Ammon's horn (tissue), 1 donor: ENCODE results near the gene POLN.
"Not testable (repeated sequence)": the region's sequence is repeated elsewhere in the genome, so short reads cannot be mapped to it uniquely, and the experiment has no call there.

ENCODE experiments used
- DNase-seq: peaks from one replicate; pipeline ENCODE4 v3.0.0-alpha.2; 2016; ENCODE audit warnings: low spot score

Gene POLN

GRCh38 chr4:2042204-2042946, 199.5 kb downstream of the POLN start:
- DNase-seq = peak; percentile 67

DNA sequence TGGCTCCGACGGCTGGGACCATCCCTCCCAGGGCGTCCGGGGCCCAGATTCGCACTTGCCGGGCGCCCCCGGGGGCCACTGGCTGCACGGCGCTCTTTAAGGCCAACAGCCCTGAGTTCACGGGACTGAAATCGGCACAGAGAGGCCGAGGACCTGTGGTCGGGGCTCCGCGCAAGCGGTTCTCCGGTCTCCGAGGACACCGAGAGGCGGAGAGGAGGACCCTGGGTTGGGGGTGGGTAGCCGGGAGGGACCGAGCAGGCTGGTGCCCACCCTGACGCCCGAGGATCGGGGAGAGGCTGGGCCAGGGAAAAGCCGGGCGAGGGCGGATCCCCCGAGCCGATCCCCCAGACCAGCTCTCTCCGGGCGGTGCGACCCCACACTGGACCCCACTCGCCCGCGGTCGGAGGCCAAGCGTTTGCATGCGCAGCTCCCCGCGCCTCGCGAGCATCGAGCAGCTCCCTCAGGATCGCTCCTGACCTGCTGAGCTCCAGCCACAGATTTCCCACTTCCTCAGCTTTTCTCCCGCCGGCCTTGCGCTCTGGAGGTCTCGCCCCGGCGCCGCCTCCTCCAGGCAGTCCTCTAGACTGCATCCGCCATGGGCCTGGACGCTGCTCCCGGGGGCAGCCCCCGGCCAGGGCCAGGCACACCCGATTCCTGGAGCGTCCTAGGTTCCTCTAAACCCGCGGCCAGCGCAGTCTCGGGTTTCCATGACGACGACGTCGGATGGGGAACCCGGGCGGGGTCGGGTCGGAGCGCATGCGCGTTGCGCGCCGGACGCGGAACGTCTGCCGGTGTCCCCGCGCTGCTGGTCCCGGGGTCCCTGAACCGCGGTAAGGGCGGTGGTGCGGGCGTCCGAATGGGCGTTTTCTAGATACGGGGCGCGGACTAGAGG, 200.4 kb downstream of the POLN start:
- peak; percentile 87 for DNase-seq

- no peak for DNase-seq
These were observed 201.3 kb downstream of the POLN start for GRCh38 chr4:2040391-2041238.

- no peak for DNase-seq
These were observed 205.1 kb downstream of the POLN start for GRCh38 chr4:2036866-2037265.

DNA sequence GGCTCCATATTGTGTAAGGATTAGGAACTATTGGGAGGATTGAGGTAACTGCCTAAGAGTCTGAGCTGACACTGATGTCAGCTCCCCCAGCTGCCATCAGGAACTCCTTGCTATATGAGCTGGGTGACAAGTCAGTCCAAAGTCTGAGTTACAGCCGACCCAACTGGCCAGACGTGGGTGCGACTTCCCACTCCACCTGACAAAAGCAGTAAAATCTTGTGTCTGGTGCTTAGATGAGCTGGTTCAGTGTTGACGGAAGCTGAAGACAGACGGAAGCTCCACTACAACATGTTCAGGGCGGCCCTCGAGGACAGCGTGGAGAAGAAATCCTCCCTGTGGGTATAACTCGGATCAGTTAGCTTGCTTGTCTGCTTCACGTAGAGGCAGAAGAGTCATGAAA, 205.6 kb downstream of the POLN start:
- no peak for DNase-seq

- not testable (repeated sequence) for DNase-seq
These were observed 210.8 kb downstream of the POLN start for GRCh38 chr4:2031161-2031560.

GRCh38 chr4:2027120-2027519, 214.8 kb downstream of the POLN start:
- DNase-seq = not testable (repeated sequence)

GRCh38 chr4:2025817-2026216, 216.1 kb downstream of the POLN start:
- DNase-seq = no peak

- DNase-seq = no peak
These were observed 217.2 kb downstream of the POLN start for GRCh38 chr4:2024683-2025082.
